SK-N-SH (cell line): ENCODE data around the gene KIRREL1. TPM values are rescaled to one million over a fixed set of nuclear protein-coding genes. Genes with fewer than 3 reads are reported as not detected.

Experiments
- CTCF ChIA-PET: fragments of 300-600, 350-600 bp; formaldehyde crosslinking; extraction: SDS; loops from one replicate; lab custom pipeline; 2021; lab: Yijun Ruan, JAX
- POLR2A ChIA-PET: fragments of 350-600 bp; sonication (Branson Sonifier 250); formaldehyde crosslinking; extraction: SDS; loops from one replicate; lab custom pipeline; 2020; ENCODE audit warnings: antibody characterized with exemption, inconsistent platforms; lab: Yijun Ruan, JAX
- DNase-seq: peaks from one replicate; pipeline ENCODE4 v3.0.0; 2012
- H2AFZ ChIP-seq: fragments of 200-600 bp; sonication (generic); 2 replicates; pipeline ENCODE4 v1.8.1; 2016; ENCODE audit warnings: antibody characterized with exemption, mild to moderate bottlenecking, low read depth
- H3F3A ChIP-seq: fragments of 200-600 bp; sonication (generic); replicated peaks from 2 replicates; pipeline ENCODE3; 2016; ENCODE audit warnings: antibody characterized with exemption, mild to moderate bottlenecking; ENCODE audit not compliant: insufficient read depth
- H3K27ac ChIP-seq, 2 experiments: fragments of 200-500 bp in 1 of 2; fragments of 200-600 bp in 1 of 2; sonication (Bioruptor generic) in 1 of 2; sonication (generic), shearing (Covaris generic) in 1 of 2; 2 replicates each; pipeline versions ENCODE4 v1.5.1 to v1.6.1; 2014 to 2016; ENCODE audit warnings: low read depth in 2 of 2, inconsistent platforms in 1 of 2, low read length in 1 of 2, mild to moderate bottlenecking in 1 of 2, mixed read lengths in 1 of 2
- H3K27me3 ChIP-seq: fragments of 200-600 bp; sonication (generic), shearing (Covaris generic); 2 replicates; pipeline ENCODE4 v1.6.1; 2016; ENCODE audit warnings: mixed run types; ENCODE audit not compliant: insufficient read depth
- H3K36me3 ChIP-seq, 2 experiments: fragments of 200-500 bp in 1 of 2; fragments of 200-600 bp in 1 of 2; sonication (Bioruptor generic) in 1 of 2; sonication (generic) in 1 of 2; replicated peaks in 1 of 2; 2 replicates each; pipeline versions ENCODE3 to v1.5.1; 2014 to 2016; ENCODE audit warnings: low read length in 1 of 2, mild to moderate bottlenecking in 1 of 2; ENCODE audit not compliant: insufficient read depth in 2 of 2, control insufficient read depth in 1 of 2
- H3K4me1 ChIP-seq, 2 experiments: fragments of 200-500 bp in 1 of 2; fragments of 200-600 bp in 1 of 2; sonication (Bioruptor generic) in 1 of 2; sonication (generic), shearing (Covaris generic) in 1 of 2; 2 replicates each; pipeline versions ENCODE4 v1.5.1 to v1.6.1; 2014 to 2016; ENCODE audit warnings: low read depth in 1 of 2, low read length in 1 of 2, mixed run types in 1 of 2; ENCODE audit not compliant: insufficient read depth in 2 of 2, control insufficient read depth in 1 of 2
- H3K4me2 ChIP-seq: fragments of 200-600 bp; sonication (generic), shearing (Covaris generic); 2 replicates; pipeline ENCODE4 v1.6.1; 2017; ENCODE audit warnings: mixed run types
- H3K4me3 ChIP-seq, 2 experiments: fragments of 200-500 bp in 1 of 2; fragments of 200-600 bp in 1 of 2; sonication (Bioruptor generic) in 1 of 2; sonication (generic), shearing (Covaris generic) in 1 of 2; 2 replicates each; pipeline versions ENCODE4 v1.5.1 to v1.8.1; 2014 to 2016; ENCODE audit warnings: low read depth in 2 of 2, inconsistent platforms in 1 of 2, low read length in 1 of 2, mild to moderate bottlenecking in 1 of 2, mixed read lengths in 1 of 2, moderate library complexity in 1 of 2
- H3K79me2 ChIP-seq: fragments of 200-600 bp; sonication (generic); 2 replicates; pipeline ENCODE4 v1.8.1; 2017; ENCODE audit warnings: mild to moderate bottlenecking; ENCODE audit not compliant: insufficient read depth
- H3K9ac ChIP-seq: fragments of 200-600 bp; sonication (generic); 2 replicates; pipeline ENCODE4 v1.6.1; 2017; ENCODE audit warnings: mixed run types
- H3K9me2 ChIP-seq: fragments of 200-600 bp; sonication (generic); 2 replicates; pipeline ENCODE4 v1.6.1; 2017; ENCODE audit warnings: mixed run types
- H3K9me3 ChIP-seq: fragments of 200-600 bp; sonication (generic); 2 replicates; pipeline ENCODE4 v1.6.1; 2017; ENCODE audit warnings: mixed run types, mild to moderate bottlenecking, moderate library complexity
- H4K20me1 ChIP-seq: fragments of 200-600 bp; sonication (generic); 2 replicates; pipeline ENCODE4 v1.6.1; 2017; ENCODE audit warnings: mild to moderate bottlenecking, mixed run types; ENCODE audit not compliant: insufficient read depth
- CTCF ChIP-seq: fragments of 200-600 bp; sonication (generic); IDR thresholded peaks from 2 replicates; pipeline ENCODE4 v1.6.1; 2017; ENCODE audit warnings: antibody characterized with exemption, mild to moderate bottlenecking, moderate library complexity
- IRF3 ChIP-seq: fragments of 150-350 bp; IDR thresholded peaks from 2 replicates; pipeline ENCODE4 v1.6.1; 2016; ENCODE audit warnings: mild to moderate bottlenecking, low read depth, low read length
- MAX ChIP-seq: IDR thresholded peaks from 2 replicates; pipeline ENCODE4 v1.4.0; 2012; ENCODE audit warnings: low read depth
- NFIC ChIP-seq: IDR thresholded peaks from 2 replicates; pipeline ENCODE4 v1.4.0; 2012; ENCODE audit warnings: borderline replicate concordance
- SMC3 ChIP-seq: IDR thresholded peaks from 2 replicates; pipeline ENCODE4 v1.6.1; 2012; ENCODE audit warnings: low read depth, low read length, improper control_type of control experiment
- YY1 ChIP-seq: IDR thresholded peaks from 2 replicates; pipeline ENCODE4 v1.4.0; 2012; ENCODE audit warnings: low read depth, mild to moderate bottlenecking
- WGBS: methylation state at CpG from one replicate; pipeline ENCODE4 v1.1.6; 2017; ENCODE audit warnings: low lambda C conversion rate; 5-methylcytosine and 5-hydroxymethylcytosine counted together
- polyA plus RNA-seq, 3 experiments: library from polyadenylated mRNA; depleted of rRNA; stranded (reverse); fragments of >200 nt; gene quantifications; 2 replicates each; pipeline ENCODE4 v1.2.3, GENCODE V29; 2012

KIRREL1 gene
- polyA plus RNA-seq, 1 of the 3 experiments (the other 2 are of a cell fraction) = 47.8 TPM

- no peak overlapping the region for H3K4me2 ChIP-seq
- CTCF ChIA-PET = interaction anchor here (0.8 to 1.8 kb wide), 2 partner anchors 9 to 13 kb away, joined by 3 to 5 read pairs; no protein-coding TSS in a partner anchor
- 40% methylated on average over 2 of the region's 2 CpGs for WGBS
- H3K27ac ChIP-seq = no peak overlapping the region
- no peaks in the 10 kb centered on the region for H3F3A ChIP-seq
- no peak overlapping the region for H2AFZ ChIP-seq
- no peaks in the 10 kb centered on the region for H3K9me2 ChIP-seq
- DNase-seq = no peak
- no peak overlapping the region for H3K4me3 ChIP-seq
- H3K79me2 ChIP-seq = no peaks in the 10 kb centered on the region
- no peaks in the 10 kb centered on the region for H3K36me3 ChIP-seq
- H3K9ac ChIP-seq = no peak overlapping the region
- 0 out of 4 replicates have a peak, but pooled peaks cover 0 to 3% of the 10 kb centered on the region in 2 experiments for H3K4me1 ChIP-seq
- TF ChIP-seq YY1 (no peak), NFIC (0 out of 2 replicates have a peak, but pooled peaks have one; percentile 27)
- POLR2A ChIA-PET = no interaction called here
- no peaks in the 10 kb centered on the region for H4K20me1 ChIP-seq
- no peaks in the 10 kb centered on the region for H3K27me3 ChIP-seq
- no peaks in the 10 kb centered on the region for H3K9me3 ChIP-seq
Observed at GRCh38 chr1:158107916-158108315, 114.5 kb downstream of the KIRREL1 start.

GRCh38 chr1:158112994-158113758, 119.7 kb downstream of the KIRREL1 start:
- CTCF ChIA-PET = interaction anchor here (0.7 to 1.3 kb wide), 5 partner anchors 8 to 121 kb away, joined by 3 read pairs; no protein-coding TSS in a partner anchor
- H3K9me2 ChIP-seq = no peaks in the 10 kb centered on the region

More at GRCh38 chr1:158112994-158113758, 119.7 kb downstream of the KIRREL1 start:
- peak overlapping the region; percentile 45; the same call in 1 of the 2 replicates for H3K9ac ChIP-seq
- peak; percentile 59 for DNase-seq
- H3K27ac ChIP-seq = no peak overlapping the region
- peak overlapping the region; percentile 82 for H3K4me2 ChIP-seq
- 14% methylated on average over 14 of the region's 58 CpGs for WGBS
- peak overlapping the region; percentile 46 to 70; a peak in 3 of 4 replicates for H3K4me3 ChIP-seq
- no peaks in the 10 kb centered on the region for H3K27me3 ChIP-seq
- POLR2A ChIA-PET = no interaction called here
- no peaks in the 10 kb centered on the region for H3K9me3 ChIP-seq
- TF ChIP-seq SMC3 = peak; percentile 40
- TF ChIP-seq MAX = 0 out of 2 replicates have a peak, but pooled peaks have one; percentile 18
- no peak for TF ChIP-seq IRF3
- peak; percentile 49; the same call in 1 of the 2 replicates for TF ChIP-seq YY1
- TF ChIP-seq CTCF = peak; percentile 70
- TF ChIP-seq NFIC = no peak
- TF ChIP-seq, all 33 proteins: peak for 4
- H3K4me1 ChIP-seq = peaks cover 0 to 16% of the 10 kb centered on the region in 2 experiments; a peak in 1 of 4 replicates
- H3K79me2 ChIP-seq = no peaks in the 10 kb centered on the region
- no peaks in the 10 kb centered on the region for H3K36me3 ChIP-seq
- peak overlapping the region; percentile 92 for H2AFZ ChIP-seq
- H3F3A ChIP-seq = no peaks in the 10 kb centered on the region
- no peaks in the 10 kb centered on the region for H4K20me1 ChIP-seq
